Erythroblast (primary cell): Measurements from ENCODE around the gene TMEM141.
"Not testable (repeated sequence)": the region's sequence is repeated elsewhere in the genome, so short reads cannot be mapped to it uniquely, and the experiment has no call there.

Experiments used
- DNase-seq, 2 experiments: peaks; one replicate each; lab custom pipeline; 2025; lab: John Stamatoyannopoulos, UW
- GATA1 ChIP-seq: IDR thresholded peaks from 2 replicates; pipeline ENCODE4 v1.6.1; 2011; ENCODE audit warnings: low read depth, mild to moderate bottlenecking, control low read depth, low read length, moderate library complexity
- POLR2A ChIP-seq: IDR thresholded peaks from 2 replicates; pipeline ENCODE4 v1.6.1; 2011; ENCODE audit warnings: mild to moderate bottlenecking, low read length

The TMEM141 gene

DNA sequence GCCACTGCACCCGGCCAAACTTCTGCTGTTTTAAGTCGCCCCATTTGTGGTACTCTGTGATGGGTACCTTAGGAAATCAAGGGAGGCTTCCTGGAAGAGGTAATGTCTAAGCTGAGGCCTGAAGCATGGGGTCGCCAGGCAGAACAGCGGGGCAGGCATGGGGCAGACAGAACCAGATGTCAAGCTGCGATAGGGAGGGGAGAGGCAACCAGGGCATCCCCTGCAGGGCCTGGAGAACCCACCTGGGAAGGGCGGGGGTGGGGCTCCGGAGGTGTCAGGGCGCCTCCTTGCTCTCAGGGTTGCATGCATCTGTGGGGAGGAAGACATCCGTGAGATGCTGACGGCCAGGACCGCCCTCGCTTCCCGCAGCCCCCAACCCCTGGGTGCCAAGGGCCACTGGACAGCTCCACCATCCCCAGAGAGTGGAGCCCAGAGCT lies 29.6 kb upstream of the TMEM141 start:
- TF ChIP-seq POLR2A (no peak), GATA1 (no peak)
- DNase-seq = no peak

DNA sequence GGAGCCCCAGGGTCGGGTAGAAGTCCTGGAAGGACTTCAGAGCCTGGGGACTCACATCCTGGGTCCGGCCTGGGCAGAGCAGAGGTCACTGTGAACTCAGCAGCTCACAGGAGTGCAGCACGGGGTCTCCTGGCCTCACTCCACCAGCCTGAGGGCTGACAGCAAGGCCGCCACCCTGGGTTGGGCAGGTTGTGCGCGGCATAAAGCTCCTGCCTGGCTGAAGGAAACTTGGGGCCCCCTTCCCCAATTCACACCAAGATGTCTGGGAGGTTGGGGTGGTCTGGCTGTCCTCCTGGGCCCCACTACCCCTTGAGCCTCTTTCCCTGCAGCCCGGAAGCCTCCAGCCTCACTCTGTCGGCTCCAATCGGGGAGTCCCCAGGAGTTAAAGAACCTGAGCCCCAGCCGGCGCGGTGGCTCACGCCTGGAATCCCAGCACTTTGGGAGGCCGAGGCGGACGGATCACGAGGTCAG lies 28.9 kb upstream of the TMEM141 start:
- no peak for DNase-seq
- TF ChIP-seq POLR2A (no peak), GATA1 (no peak)

DNA sequence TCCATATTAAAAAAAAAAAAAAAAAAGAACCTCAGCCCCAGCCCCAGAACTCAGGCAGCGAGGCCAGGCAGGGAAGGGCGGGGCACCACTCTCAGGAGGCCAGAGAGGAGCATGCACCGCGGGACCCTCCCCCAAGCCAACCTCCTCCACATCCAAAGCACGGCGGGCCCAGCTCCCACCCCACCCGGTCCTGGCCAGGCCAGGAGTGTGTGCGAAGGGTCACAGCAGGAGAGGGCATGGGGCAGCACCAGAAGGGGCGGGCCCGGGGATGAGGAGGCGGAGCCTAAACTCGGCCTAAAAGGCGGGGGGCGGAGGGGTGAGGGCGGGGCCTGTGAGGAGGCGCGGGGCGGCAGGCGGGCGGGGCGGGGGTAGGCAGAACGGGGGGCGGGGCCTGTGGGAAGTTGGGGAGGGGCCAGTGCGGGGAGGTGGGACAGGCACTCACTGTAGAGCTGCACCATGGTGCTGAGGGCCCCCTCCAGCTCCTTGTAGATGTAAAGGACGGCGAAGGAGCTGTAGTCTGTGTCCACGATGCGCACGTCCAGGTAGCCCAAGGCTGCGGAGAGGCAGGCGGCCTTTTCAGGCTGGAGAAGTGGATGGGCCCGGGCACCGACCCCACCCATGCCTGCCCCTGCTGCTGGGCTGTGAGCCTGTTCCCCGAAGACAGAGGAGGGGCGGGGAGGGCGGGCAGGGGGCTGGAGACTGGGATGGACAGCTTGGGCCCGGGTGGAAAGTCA lies 28.1 kb upstream of the TMEM141 start:
- TF ChIP-seq GATA1 (no peak), POLR2A (no peak)
- DNase-seq = peak; percentile 73 to 76

DNA sequence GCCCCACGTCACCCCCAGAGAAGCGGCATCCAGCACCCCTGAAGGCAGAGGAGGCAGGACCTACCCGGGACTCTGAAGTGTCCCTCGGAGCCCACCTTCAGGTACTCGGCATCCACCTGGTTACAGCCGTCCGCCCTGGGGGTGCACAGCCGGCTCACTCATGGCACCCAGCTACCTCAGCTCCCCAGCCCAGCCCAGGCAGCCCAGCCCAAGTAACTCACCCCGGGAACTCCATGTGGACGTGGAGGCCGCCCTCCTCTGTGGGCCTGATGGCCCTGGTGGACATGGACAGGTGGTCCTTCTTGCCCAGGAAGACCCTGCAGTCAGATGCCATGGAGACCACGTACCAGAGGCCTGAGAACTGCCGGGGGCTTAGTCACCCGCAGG lies 27.5 kb upstream of the TMEM141 start:
- TF ChIP-seq GATA1 (no peak), POLR2A (no peak)
- DNase-seq = no peak

DNA sequence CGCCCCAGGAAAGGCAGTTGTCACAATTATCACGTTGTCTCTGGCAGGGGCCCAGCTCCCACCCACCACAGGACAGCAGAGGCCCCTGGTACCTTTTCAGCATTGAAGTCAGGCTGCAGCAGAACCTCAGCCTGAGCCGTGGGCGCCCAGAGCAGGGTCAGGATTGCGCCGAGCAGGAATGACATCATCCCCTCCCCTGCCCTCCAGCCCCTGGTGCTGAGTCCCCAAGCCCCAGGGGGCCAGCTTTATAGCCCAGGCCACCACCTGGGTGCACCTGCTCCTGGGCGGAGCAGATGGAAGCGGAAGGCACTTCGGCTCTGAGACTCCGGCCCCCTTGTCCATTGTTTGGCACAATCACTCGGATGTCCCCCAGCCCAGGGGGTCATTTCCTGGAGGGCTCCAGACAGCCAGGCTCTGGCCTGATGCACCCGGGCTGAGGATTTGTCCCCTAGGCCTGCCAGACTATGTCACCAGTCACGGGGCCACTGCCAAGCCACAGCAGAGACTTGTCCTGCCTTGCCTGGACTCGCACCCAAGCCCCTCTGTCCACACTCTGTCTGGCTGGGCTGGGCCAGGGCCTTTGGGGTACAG lies 26.7 kb upstream of the TMEM141 start, which contains the start of gene LCN15:
LCN15 (minus strand) TSS at position 218 of the 591 bp plus-strand sequence; CDS start at position 188, 30 bp downstream.
- TF ChIP-seq POLR2A (no peak), GATA1 (no peak)
- DNase-seq = no peak

DNA sequence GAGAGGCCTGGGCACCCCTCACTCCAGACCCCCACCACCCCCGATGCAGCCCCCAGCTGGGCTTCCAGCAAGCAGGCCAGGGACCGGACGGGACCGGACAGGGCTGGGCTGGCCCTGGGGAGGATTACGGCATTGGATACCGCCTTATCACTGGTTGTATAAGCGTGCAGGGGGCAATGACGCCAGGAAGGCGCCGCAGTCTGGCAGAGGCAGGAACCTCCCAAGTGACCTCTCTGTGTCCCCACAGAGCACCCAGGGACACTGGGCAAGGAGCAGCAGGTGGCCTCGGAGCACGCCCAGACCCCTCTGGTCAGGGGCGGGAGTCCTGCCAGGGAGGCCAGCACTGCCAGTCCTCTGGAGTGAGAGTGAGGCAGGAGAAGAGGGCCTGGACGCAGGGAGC lies 26.1 kb upstream of the TMEM141 start:
- TF ChIP-seq POLR2A = no peak
- TF ChIP-seq GATA1 = no peak
- no peak for DNase-seq

DNA sequence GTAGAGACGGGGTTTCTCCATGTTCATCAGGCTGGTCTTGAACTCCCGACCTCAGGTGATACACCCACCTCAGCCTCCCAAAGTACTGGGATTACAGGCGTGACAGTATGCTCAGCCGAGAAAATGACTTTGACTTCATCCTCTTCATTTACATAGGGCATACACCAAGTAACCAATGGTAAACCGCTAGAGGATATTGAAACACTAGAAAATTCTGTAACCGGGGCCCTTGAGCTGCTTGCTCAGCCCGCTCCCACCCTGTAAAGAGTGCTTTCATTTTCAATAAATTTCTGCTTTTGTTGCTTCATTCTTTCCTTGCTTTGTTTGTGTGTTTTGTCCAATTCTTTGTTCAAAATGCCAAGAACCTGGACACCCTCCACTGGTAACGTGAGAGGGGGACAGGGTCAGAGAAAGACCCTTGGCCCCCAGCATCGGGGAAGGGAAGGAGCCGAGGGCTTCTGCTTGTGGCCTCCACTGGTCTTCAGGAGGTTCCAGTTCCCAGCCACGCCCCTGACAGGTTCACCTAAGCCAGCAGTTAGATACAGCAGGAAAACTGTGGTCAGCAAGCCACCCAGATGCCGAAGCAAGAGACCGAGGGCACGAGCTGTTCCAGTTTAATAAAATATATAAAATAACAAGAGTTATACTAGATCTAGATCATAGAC lies 25.3 kb upstream of the TMEM141 start:
- DNase-seq = not testable (repeated sequence)

DNA sequence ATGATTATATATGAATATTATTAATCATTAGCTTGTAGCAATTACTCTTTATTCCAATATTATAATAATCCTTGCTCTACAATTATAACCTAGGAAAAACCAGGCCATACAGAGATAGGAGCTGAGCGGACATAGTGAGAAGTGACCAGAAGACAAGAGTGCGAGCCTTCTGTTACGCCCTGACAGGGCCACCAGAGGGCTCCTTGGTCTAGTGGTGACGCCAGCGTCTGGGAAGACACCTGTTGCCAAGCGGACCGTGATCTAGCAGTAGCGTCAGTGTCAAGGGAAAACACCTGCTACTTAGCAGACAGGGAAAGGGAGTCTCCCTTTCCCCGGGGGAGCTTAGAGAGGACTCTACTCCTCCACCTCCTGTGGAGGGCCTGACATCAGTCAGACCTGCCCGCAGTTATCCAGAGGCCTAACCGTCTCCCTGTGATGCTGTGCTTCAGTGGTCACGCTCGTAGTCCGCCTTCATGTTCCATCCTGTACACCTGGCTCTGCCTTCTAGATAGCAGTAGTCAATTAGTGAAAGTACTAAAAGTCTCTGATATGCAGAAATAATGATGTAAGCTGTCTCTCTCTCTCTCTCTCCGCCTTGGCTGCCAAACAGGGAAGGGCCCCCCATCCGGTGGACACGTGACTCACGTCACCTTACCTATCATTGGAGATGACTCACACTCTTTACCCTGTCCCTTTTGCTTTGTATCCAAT lies 24.6 kb upstream of the TMEM141 start:
- DNase-seq = peak; percentile 53 to 62

DNA sequence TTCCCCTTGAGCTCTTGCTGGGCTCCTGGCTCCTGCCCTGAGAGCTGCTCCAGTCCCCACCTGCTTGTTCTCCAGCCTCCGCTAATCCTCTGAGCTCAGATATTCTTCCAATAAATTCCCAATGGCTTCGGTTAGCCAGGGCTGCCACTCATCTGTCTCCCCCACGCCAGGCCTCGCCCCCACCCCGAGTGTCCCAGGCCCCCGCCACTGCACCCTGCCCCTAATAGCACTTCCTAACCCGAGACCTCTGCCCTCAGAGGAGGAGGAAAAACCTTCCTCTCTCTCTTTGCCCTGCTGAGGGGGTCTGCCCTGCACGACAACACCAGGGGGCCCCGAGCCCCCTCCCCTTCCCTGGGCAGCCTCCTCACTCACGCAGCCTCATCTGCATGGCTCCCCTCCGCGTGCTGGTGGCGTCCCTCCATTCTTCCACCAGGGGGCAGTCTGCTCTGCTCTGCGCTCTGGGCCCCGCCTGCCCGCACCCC lies 21.4 kb upstream of the TMEM141 start:
- TF ChIP-seq POLR2A = no peak
- no peak for TF ChIP-seq GATA1
- peak; percentile 60 to 64 for DNase-seq

DNA sequence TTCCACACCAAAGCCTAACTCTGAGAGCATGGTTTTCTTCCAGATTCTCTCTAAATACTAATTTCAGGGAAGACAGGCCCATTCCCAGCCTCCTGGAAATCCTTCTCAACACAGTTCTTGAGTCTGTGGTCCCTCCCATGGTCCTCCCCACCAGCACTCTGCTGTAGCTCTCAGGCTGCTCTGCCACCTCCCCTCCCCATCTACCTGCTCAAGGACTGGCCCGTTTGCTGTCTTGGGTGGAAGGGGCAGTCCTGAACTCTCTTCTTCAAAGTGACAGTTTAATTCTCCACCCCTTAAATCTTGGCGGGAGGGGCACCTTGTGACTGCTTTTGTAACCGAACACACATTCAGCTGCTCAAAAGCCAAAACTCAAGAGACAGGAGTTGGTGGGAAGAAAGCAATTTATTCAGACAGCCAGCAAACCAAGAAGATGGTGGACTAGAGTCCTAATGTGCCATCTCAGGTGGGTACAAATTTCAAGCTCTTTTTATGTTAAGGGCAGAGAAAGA lies 19.2 kb upstream of the TMEM141 start:
- TF ChIP-seq POLR2A = no peak
- TF ChIP-seq GATA1 = no peak
- peak in 1 of 2 experiments; percentile 42 for DNase-seq

DNA sequence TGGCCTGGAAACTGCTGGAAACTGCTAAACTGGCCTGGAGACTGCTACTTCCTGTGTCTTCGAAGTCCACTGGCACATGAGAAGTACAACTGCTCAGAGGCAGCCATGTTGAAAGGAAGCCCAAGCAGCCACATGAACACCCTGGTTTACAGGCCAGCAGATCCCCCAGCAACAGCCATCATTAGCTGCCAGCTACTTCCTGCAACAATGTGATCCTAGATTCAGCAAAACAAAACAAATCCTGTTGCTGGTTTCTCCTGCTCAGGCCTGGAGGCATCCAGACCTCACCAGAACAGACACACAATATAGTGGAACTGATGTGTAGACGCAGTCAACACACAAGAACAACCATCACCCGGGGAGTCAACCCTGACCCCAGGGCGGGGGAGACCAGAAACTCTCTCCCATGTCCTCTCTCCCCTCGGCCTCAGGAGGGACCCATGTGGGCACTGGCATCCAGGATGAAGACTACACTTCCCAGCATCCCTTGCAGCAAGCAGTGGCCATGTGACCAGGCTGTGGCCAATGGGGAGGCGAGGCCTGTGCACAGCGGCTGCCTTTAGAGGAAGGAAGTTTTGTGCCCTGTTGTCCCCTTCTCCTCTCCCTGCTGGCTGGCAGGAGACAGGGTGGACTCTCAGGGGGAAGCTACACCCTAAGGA lies 17.6 kb upstream of the TMEM141 start:
- TF ChIP-seq GATA1 (no peak), POLR2A (no peak)
- DNase-seq = peak; percentile 29 to 53

DNA sequence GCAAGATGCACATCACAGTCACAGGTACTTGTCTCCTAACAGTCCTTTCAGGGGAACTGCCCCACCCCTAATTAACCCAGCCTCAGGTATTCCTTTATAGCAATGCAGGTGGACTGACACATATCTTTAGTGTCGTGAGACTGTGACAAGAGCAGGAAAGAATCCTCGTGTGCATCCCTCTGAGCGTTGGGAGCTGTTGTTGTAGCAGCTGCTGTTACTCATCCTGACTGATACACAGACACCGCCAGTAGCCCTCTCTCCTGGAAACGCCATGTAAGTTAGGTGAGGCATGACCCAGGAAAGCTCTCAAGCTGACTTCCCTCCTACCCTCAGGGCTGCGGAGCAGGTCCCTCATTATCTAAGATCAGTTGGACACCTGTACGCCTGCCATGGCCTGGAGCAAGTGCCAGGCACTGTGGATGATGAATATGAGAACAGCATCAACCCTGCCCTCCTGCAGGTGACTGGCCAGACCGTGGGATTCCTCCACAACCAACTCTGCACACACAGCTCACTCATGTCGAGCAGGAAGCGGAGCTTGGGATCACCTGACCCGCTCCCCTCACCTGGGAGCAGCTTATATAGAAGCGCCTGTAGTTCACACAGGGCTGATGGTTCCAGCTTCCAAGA lies 16.6 kb upstream of the TMEM141 start:
- TF ChIP-seq POLR2A (no peak), GATA1 (no peak)
- DNase-seq = no peak
